GM10266 (cell line): ENCODE results near the gene TPO.
"Not testable (repeated sequence)": the region's sequence is repeated elsewhere in the genome, so short reads cannot be mapped to it uniquely, and the experiment has no call there.

Source experiments
- DNase-seq: peaks from one replicate; pipeline ENCODE4 v3.0.0; 2012; ENCODE audit errors: extremely low spot score
- CTCF ChIP-seq: IDR thresholded peaks from 2 replicates; pipeline ENCODE4 v1.5.1; 2012; ENCODE audit warnings: mild to moderate bottlenecking, low read depth; ENCODE audit not compliant: control insufficient read depth, insufficient read depth; ENCODE audit errors: missing control alignments

The TPO gene

GRCh38 chr2:1567556-1568344, 154.5 kb downstream of the TPO start:
- no peak for DNase-seq
- no peak for TF ChIP-seq CTCF

GRCh38 chr2:1568345-1568668, 155.0 kb downstream of the TPO start:
- DNase-seq: not testable (repeated sequence)

GRCh38 chr2:1569879-1570450, 156.7 kb downstream of the TPO start:
- TF ChIP-seq CTCF: no peak
- no peak for DNase-seq

- no peak for DNase-seq
- no peak for TF ChIP-seq CTCF
These were observed 158.5 kb downstream of the TPO start for GRCh38 chr2:1571477-1572417.

GRCh38 chr2:1572638-1573037, 159.4 kb downstream of the TPO start:
- no peak for DNase-seq
- no peak for TF ChIP-seq CTCF

- DNase-seq: no peak
- TF ChIP-seq CTCF: no peak
These were observed 164.6 kb downstream of the TPO start for GRCh38 chr2:1577846-1578245.

- DNase-seq: not testable (repeated sequence)
These were observed 168.1 kb downstream of the TPO start for GRCh38 chr2:1581257-1581964.

- DNase-seq: no peak
- TF ChIP-seq CTCF: no peak
These were observed 168.8 kb downstream of the TPO start for GRCh38 chr2:1581965-1582625.
